HepG2 (cell line): ENCODE data around the gene SAP25. TPM values are rescaled to one million over a fixed set of nuclear protein-coding genes. Genes with fewer than 3 reads are reported as not detected.

Experiments used
- FOXK2 ChIP-seq: fragments of 450-650 bp; IDR thresholded peaks from 2 replicates; pipeline ENCODE4 v1.6.1; 2016
- HIVEP1 ChIP-seq: sonication (generic); formaldehyde crosslinking; IDR thresholded peaks from 2 replicates; pipeline ENCODE4 v1.4.0; 2020; ENCODE audit warnings: mild to moderate bottlenecking, missing genetic modification reagents
- HMGA1 ChIP-seq: sonication (generic); formaldehyde crosslinking; conservative IDR thresholded peaks from 2 replicates; pipeline ENCODE4 v1.4.0; 2020; ENCODE audit warnings: missing genetic modification reagents
- MEIS1 ChIP-seq: sonication (generic); formaldehyde crosslinking; IDR thresholded peaks from 2 replicates; pipeline ENCODE4 v1.9.0; 2021; ENCODE audit warnings: mild to moderate bottlenecking, missing genetic modification reagents, moderate library complexity, borderline replicate concordance
- PPARG ChIP-seq: conservative IDR thresholded peaks from 2 replicates; pipeline ENCODE4 v1.6.1; 2016; ENCODE audit warnings: missing biosample characterization, missing genetic modification reagents
- SP5 ChIP-seq: IDR thresholded peaks from 2 replicates; pipeline ENCODE4 v1.6.1; 2016; ENCODE audit warnings: low read depth, borderline replicate concordance
- TCF7 ChIP-seq: sonication (generic); IDR thresholded peaks from 2 replicates; pipeline ENCODE4 v1.6.1; 2016; ENCODE audit warnings: antibody characterized with exemption, low read depth
- ZBTB25 ChIP-seq: IDR thresholded peaks from 2 replicates; pipeline ENCODE4 v1.6.1; 2018; ENCODE audit warnings: missing genetic modification reagents
- ZBTB33 ChIP-seq: sonication (generic); formaldehyde crosslinking; IDR thresholded peaks from 2 replicates; pipeline ENCODE4 v1.4.0; 2020; ENCODE audit warnings: missing genetic modification reagents
- ZNF121 ChIP-seq: sonication (generic); formaldehyde crosslinking; IDR thresholded peaks from 2 replicates; pipeline ENCODE4 v1.5.0; 2020; ENCODE audit warnings: mild to moderate bottlenecking, missing genetic modification reagents
- ZNF224 ChIP-seq: sonication (generic); formaldehyde crosslinking; IDR thresholded peaks from 2 replicates; pipeline ENCODE4 v1.5.0; 2020; ENCODE audit warnings: mild to moderate bottlenecking, missing genetic modification reagents
- ZNF496 ChIP-seq: sonication (generic); formaldehyde crosslinking; IDR thresholded peaks from 2 replicates; pipeline ENCODE4 v1.8.1; 2023; ENCODE audit warnings: mild to moderate bottlenecking, moderate library complexity, missing genetic modification reagents; ENCODE audit not compliant: insufficient replicate concordance
- ZNF615 ChIP-seq: sonication (generic); formaldehyde crosslinking; IDR thresholded peaks from 2 replicates; pipeline ENCODE4 v1.5.0; 2020; ENCODE audit warnings: mild to moderate bottlenecking, missing genetic modification reagents, borderline replicate concordance
- ZNF768 ChIP-seq: sonication (generic); formaldehyde crosslinking; IDR thresholded peaks from 2 replicates; pipeline ENCODE4 v1.4.0; 2020; ENCODE audit warnings: missing genetic modification reagents
- ZSCAN29 ChIP-seq: sonication (generic); formaldehyde crosslinking; conservative IDR thresholded peaks from 2 replicates; pipeline ENCODE4 v1.4.0; 2020; ENCODE audit warnings: mild to moderate bottlenecking, missing genetic modification reagents
- polyA plus RNA-seq, 8 experiments: library from polyadenylated mRNA; depleted of rRNA in 3 of 8; stranded (reverse) in 7 of 8; unstranded in 1 of 8; fragments of >200 nt; fragmentation: Illumina TruSeq in 4 of 8; extraction: Trizol in 4 of 8; gene quantifications; 2 replicates each; pipeline versions ENCODE4 v1.2.1 to v1.2.3, GENCODE V29; 2011 to 2016; ENCODE audit warnings: low read depth in 4 of 8, missing spikeins in 1 of 8, mixed read lengths in 1 of 8; ENCODE audit not compliant: insufficient read depth in 1 of 8
- total RNA-seq, 5 experiments: library from RNA; depleted of rRNA; stranded (reverse); fragments of >200 nt; fragmentation: Illumina TruSeq; extraction: Trizol; gene quantifications; 2 replicates each; pipeline ENCODE4 v1.2.3, GENCODE V29; 2016; ENCODE audit warnings: low read depth in 1 of 5
- TF ChIP-seq, protein P1 (sequence below): sonication (generic); formaldehyde crosslinking; IDR thresholded peaks from 2 replicates; pipeline ENCODE4 v1.4.0; 2020; ENCODE audit warnings: missing genetic modification reagents
- TF ChIP-seq, protein P2 (sequence below): sonication (generic); formaldehyde crosslinking; IDR thresholded peaks from 2 replicates; pipeline ENCODE4 v1.4.0; 2020; ENCODE audit warnings: mild to moderate bottlenecking, missing genetic modification reagents, borderline replicate concordance
- TF ChIP-seq, protein P3 (sequence below): sonication (generic); formaldehyde crosslinking; IDR thresholded peaks from 2 replicates; pipeline ENCODE4 v1.4.0; 2020; ENCODE audit warnings: missing genetic modification reagents, mild to moderate bottlenecking, borderline replicate concordance

Gene SAP25
- total and polyA plus RNA-seq, 2 of the 13 experiments (the other 11 are each of a cell fraction or from before 2014, with no cell fraction given) = 0.15 to 0.20 TPM

DNA sequence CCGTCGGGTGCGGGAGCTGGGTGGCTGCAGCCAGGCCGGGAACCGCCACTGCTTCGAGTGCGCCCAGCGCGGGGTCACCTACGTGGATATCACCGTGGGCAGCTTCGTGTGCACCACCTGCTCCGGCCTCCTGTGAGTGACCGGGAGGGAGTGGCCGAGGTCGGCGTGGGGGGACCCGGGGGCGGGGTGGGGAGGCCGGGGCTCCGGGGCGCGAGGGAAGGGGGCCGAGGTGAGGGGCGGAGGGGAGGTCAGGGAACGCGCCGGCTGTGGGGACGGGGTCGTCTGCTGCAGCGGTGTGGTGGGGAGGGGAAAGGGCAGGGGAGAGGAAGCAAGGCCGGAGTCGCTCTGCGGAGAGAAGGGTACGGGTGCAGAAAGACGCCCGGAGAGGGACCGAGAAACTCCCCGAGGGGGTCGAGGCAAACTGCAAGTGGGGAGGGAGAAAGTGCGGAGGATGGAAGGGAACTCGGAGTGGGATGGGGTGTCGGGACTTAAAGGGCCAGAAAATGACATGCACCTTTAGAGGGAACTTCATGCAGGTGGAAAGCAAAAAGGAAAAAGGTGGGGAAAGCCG is 34.2 kb downstream of the SAP25 start (continued):
- TF ChIP-seq ZNF121 (CRISPR knock-in tag) (no peak), HIVEP1 (CRISPR knock-in tag) (no peak), ZNF615 (0 out of 2 replicates have a peak, but pooled peaks have one; percentile 24), ZNF496 (CRISPR knock-in tag) (no peak), ZNF224 (CRISPR knock-in tag) (no peak), ZBTB33 (CRISPR knock-in tag) (no peak), PPARG (CRISPR knock-in tag) (no peak), ZSCAN29 (CRISPR knock-in tag) (no peak), HMGA1 (no peak), ZNF768 (CRISPR knock-in tag) (no peak), SP5 (CRISPR knock-in tag) (no peak), TCF7 (no peak), MEIS1 (no peak), FOXK2 (no peak), ZBTB25 (CRISPR knock-in tag) (no peak)
- TF ChIP-seq, protein P1, sequence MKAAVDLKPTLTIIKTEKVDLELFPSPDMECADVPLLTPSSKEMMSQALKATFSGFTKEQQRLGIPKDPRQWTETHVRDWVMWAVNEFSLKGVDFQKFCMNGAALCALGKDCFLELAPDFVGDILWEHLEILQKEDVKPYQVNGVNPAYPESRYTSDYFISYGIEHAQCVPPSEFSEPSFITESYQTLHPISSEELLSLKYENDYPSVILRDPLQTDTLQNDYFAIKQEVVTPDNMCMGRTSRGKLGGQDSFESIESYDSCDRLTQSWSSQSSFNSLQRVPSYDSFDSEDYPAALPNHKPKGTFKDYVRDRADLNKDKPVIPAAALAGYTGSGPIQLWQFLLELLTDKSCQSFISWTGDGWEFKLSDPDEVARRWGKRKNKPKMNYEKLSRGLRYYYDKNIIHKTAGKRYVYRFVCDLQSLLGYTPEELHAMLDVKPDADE (CRISPR knock-in tag) = no peak
- TF ChIP-seq, protein P2, sequence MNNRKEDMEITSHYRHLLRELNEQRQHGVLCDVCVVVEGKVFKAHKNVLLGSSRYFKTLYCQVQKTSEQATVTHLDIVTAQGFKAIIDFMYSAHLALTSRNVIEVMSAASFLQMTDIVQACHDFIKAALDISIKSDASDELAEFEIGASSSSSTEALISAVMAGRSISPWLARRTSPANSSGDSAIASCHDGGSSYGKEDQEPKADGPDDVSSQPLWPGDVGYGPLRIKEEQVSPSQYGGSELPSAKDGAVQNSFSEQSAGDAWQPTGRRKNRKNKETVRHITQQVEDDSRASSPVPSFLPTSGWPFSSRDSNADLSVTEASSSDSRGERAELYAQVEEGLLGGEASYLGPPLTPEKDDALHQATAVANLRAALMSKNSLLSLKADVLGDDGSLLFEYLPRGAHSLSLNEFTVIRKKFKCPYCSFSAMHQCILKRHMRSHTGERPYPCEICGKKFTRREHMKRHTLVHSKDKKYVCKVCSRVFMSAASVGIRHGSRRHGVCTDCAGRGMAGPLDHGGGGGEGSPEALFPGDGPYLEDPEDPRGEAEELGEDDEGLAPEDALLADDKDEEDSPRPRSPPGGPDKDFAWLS (CRISPR knock-in tag) = no peak
- TF ChIP-seq, protein P3, sequence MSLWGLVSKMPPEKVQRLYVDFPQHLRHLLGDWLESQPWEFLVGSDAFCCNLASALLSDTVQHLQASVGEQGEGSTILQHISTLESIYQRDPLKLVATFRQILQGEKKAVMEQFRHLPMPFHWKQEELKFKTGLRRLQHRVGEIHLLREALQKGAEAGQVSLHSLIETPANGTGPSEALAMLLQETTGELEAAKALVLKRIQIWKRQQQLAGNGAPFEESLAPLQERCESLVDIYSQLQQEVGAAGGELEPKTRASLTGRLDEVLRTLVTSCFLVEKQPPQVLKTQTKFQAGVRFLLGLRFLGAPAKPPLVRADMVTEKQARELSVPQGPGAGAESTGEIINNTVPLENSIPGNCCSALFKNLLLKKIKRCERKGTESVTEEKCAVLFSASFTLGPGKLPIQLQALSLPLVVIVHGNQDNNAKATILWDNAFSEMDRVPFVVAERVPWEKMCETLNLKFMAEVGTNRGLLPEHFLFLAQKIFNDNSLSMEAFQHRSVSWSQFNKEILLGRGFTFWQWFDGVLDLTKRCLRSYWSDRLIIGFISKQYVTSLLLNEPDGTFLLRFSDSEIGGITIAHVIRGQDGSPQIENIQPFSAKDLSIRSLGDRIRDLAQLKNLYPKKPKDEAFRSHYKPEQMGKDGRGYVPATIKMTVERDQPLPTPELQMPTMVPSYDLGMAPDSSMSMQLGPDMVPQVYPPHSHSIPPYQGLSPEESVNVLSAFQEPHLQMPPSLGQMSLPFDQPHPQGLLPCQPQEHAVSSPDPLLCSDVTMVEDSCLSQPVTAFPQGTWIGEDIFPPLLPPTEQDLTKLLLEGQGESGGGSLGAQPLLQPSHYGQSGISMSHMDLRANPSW (CRISPR knock-in tag) = no peak
